GM12878 (cell line): ENCODE data around the gene INSRR. TPM values are rescaled to one million over a fixed set of nuclear protein-coding genes. Genes with fewer than 3 reads are reported as not detected.

ENCODE experiments used
- ATAC-seq: fragments of 200-7000 bp; cut with Tn5 transposase; 3 replicates; pipeline ENCODE4 v1.9.1; 2020; ENCODE audit warnings: mild to moderate bottlenecking, moderate library complexity
- BruUV-seq: library from RNA; stranded (reverse); fragments of 400-500 nt; replicated peaks from 2 replicates; lab custom pipeline; 2021; lab: Mats Ljungman, UMichigan
- CTCF ChIA-PET: fragments of 300-600 bp; sonication (Branson Sonifier 250); formaldehyde crosslinking; extraction: SDS; loops from one replicate; lab custom pipeline; 2021; ENCODE audit warnings: inconsistent platforms; lab: Yijun Ruan, JAX
- POLR2A ChIA-PET: fragments of 350-600 bp; formaldehyde crosslinking; extraction: SDS; loops from one replicate; lab custom pipeline; 2021; ENCODE audit warnings: inconsistent platforms; lab: Charles Lee
- RAD21 ChIA-PET: fragments of 300-600 bp; sonication (Branson Sonifier 250); formaldehyde crosslinking; loops from one replicate; lab custom pipeline; 2023; ENCODE audit warnings: antibody characterized with exemption; ENCODE audit not compliant: unreplicated experiment; lab: Charles Lee
- SMC1A ChIA-PET: fragments of 300-600 bp; sonication (Branson Sonifier 250); formaldehyde crosslinking; loops from one replicate; lab custom pipeline; 2023; ENCODE audit not compliant: unreplicated experiment, uncharacterized antibody; lab: Charles Lee
- DNase-seq: peaks from one replicate; pipeline ENCODE4 v3.0.0-alpha.2; 2011; ENCODE audit warnings: low read depth, low spot score
- FAIRE-seq: peaks from 3 replicates; lab custom pipeline; 2011; peaks lifted over from hg19 to GRCh38; lab: Jason Lieb, UNC
- H2AFZ ChIP-seq: 2 replicates; pipeline ENCODE4 v1.6.0; 2011; ENCODE audit warnings: low read depth, low read length, control low read depth; ENCODE audit not compliant: control insufficient read depth
- H3K27ac ChIP-seq: 2 replicates; pipeline ENCODE4 v1.5.1; 2011; ENCODE audit warnings: control low read depth; ENCODE audit not compliant: control insufficient read depth, insufficient read depth
- H3K27me3 ChIP-seq, 2 experiments: replicated peaks in 1 of 2; 2 replicates each; pipeline versions ENCODE4 v1.6.0 to v1.6.1; 2011; ENCODE audit warnings: low read length in 1 of 2; ENCODE audit not compliant: control insufficient read depth in 2 of 2, insufficient read depth in 2 of 2
- H3K36me3 ChIP-seq, 2 experiments: 2 replicates each; pipeline ENCODE4 v1.5.1; 2011; ENCODE audit warnings: low read length in 1 of 2; ENCODE audit not compliant: control insufficient read depth in 2 of 2, insufficient read depth in 2 of 2
- H3K4me1 ChIP-seq: 2 replicates; pipeline ENCODE4 v1.6.1; 2011; ENCODE audit warnings: mild to moderate bottlenecking, low read length, moderate library complexity, mixed read lengths; ENCODE audit not compliant: control insufficient read depth, insufficient read depth
- H3K4me2 ChIP-seq: 2 replicates; pipeline ENCODE4 v1.6.0; 2011; ENCODE audit warnings: control low read depth; ENCODE audit not compliant: control insufficient read depth, insufficient read depth
- H3K4me3 ChIP-seq: fragments of 200-600 bp; sonication (generic); 2 replicates; pipeline ENCODE4 v1.5.1; 2016
- H3K79me2 ChIP-seq: 2 replicates; pipeline ENCODE4 v1.6.0; 2011; ENCODE audit warnings: low read length; ENCODE audit not compliant: control insufficient read depth, insufficient read depth
- H3K9ac ChIP-seq: 2 replicates; pipeline ENCODE4 v1.8.0; 2011; ENCODE audit warnings: low read length, control low read depth, mixed read lengths; ENCODE audit not compliant: control insufficient read depth, insufficient read depth
- H3K9me3 ChIP-seq: replicated peaks from 3 replicates; pipeline ENCODE4 v1.5.1; 2011; ENCODE audit warnings: mild to moderate bottlenecking, low read length; ENCODE audit not compliant: control insufficient read depth, insufficient read depth
- H4K20me1 ChIP-seq: 2 replicates; pipeline ENCODE4 v1.6.0; 2011; ENCODE audit not compliant: control insufficient read depth, insufficient read depth
- EED ChIP-seq: sonication (generic); IDR thresholded peaks from 2 replicates; pipeline ENCODE4 v1.6.1; 2016; ENCODE audit warnings: antibody characterized with exemption, low read depth
- ESRRA ChIP-seq: IDR thresholded peaks from 2 replicates; pipeline ENCODE4 v1.6.1; 2012; ENCODE audit warnings: mild to moderate bottlenecking, low read length, improper control_type of control experiment
- KAT2A ChIP-seq: conservative IDR thresholded peaks from 2 replicates; pipeline ENCODE4 v1.6.1; 2011; ENCODE audit warnings: low read depth, low read length; ENCODE audit not compliant: control insufficient read depth
- SUZ12 ChIP-seq: fragments of 200-600 bp; sonication (generic); IDR thresholded peaks from one replicate; pipeline ENCODE4 v1.6.1; 2018; ENCODE audit warnings: antibody characterized with exemption, mild to moderate bottlenecking; ENCODE audit not compliant: unreplicated experiment
- ZBTB33 ChIP-seq: fragments of 450-650 bp; IDR thresholded peaks from 2 replicates; pipeline ENCODE4 v1.6.1; 2017; ENCODE audit warnings: mild to moderate bottlenecking
- ZNF24 ChIP-seq: fragments of 450-650 bp; IDR thresholded peaks from 2 replicates; pipeline ENCODE4 v1.6.1; 2017; ENCODE audit warnings: antibody characterized with exemption, mild to moderate bottlenecking
- ZNF687 ChIP-seq: fragments of 450-650 bp; IDR thresholded peaks from 2 replicates; pipeline ENCODE4 v1.6.1; 2017; ENCODE audit warnings: mild to moderate bottlenecking, moderate library complexity
- WGBS: methylation state at CpG from one replicate; pipeline ENCODE4 v1.1.6; 2016; ENCODE audit warnings: low lambda C conversion rate; ENCODE audit not compliant: insufficient replicate concordance, insufficient coverage; ENCODE audit errors: missing lambda C conversion rate; 5-methylcytosine and 5-hydroxymethylcytosine counted together
- in situ Hi-C: fragments of 300-500 bp; cut with MboI; formaldehyde crosslinking; loops from 9 replicates; pipeline ENCODE4 v1.14.3; 2018; ENCODE audit warnings: mixed read lengths
- intact Hi-C: fragments of 100-400 bp; cut with micrococcal nuclease; formaldehyde crosslinking; loops from one replicate; pipeline ENCODE4 v1.14.2; 2022; ENCODE audit not compliant: unreplicated experiment
- polyA plus RNA-seq, 11 experiments: library from polyadenylated mRNA; depleted of rRNA in 4 of 11; unstranded in 6 of 11; stranded (reverse) in 5 of 11; fragments of >200 nt; fragmentation: Nextera tagmentation in 4 of 11; fragmentation: Illumina TruSeq in 1 of 11; extraction: Ambion mirVana in 4 of 11; extraction: Trizol in 1 of 11; gene quantifications; 1 replicate in 1 of 11; 2 replicates in 10 of 11; pipeline versions ENCODE4 v1.2.1 to v1.2.3, GENCODE V29; 2011 to 2016; ENCODE audit warnings: inconsistent platforms in 2 of 11, missing spikeins in 2 of 11, low read depth in 1 of 11
- total RNA-seq, 4 experiments: library from RNA; depleted of rRNA in 3 of 4; stranded (reverse); fragments of >200 nt in 3 of 4; fragmentation: Illumina TruSeq in 1 of 4; extraction: Trizol in 1 of 4; gene quantifications; 2 replicates each; pipeline versions ENCODE4 v1.2.1 to v1.2.3, GENCODE V29; 2013 to 2021
- TF ChIP-seq, protein P1 (sequence below): fragments of 450-650 bp; IDR thresholded peaks from 2 replicates; pipeline ENCODE4 v1.6.1; 2014; ENCODE audit warnings: mild to moderate bottlenecking
- TF ChIP-seq, protein P2 (sequence below): fragments of 450-650 bp; formaldehyde crosslinking; IDR thresholded peaks from 2 replicates; pipeline ENCODE4 v1.4.0; 2022; ENCODE audit warnings: mild to moderate bottlenecking, moderate library complexity
- TF ChIP-seq, protein P3 (sequence below): IDR thresholded peaks from 2 replicates; pipeline ENCODE4 v1.6.1; 2011; ENCODE audit warnings: low read depth, low read length, improper control_type of control experiment, borderline replicate concordance

Gene INSRR
- total and polyA plus RNA-seq, 10 of the 15 experiments (the other 5 are each of a cell fraction or from before 2014, with no cell fraction given) = 0.01 TPM; not detected in 9

GRCh38 chr1:156847591-156848460 is 11.1 kb downstream of the INSRR start:
- FAIRE-seq (no peak), DNase-seq (no peak), ATAC-seq (no peak)
- in situ Hi-C loops = no loop called here
- no peaks in the 10 kb centered on the region for H3K36me3 ChIP-seq
- no peak overlapping the region for H3K9ac ChIP-seq
- no peak overlapping the region for H2AFZ ChIP-seq
- 12% methylated on average over 7 of the region's 7 CpGs for WGBS
- CTCF ChIA-PET = interaction anchor here (1.6 to 2.6 kb wide), 6 partner anchors 9 to 158 kb away, joined by 5 to 23 read pairs (median 6); partner anchors contain the start of genes INSRR and NTRK1
- H3K27ac ChIP-seq = no peak overlapping the region
- H3K4me1 ChIP-seq = no peaks in the 10 kb centered on the region
- no TSS peak for BruUV-seq
- RAD21 ChIA-PET = interaction anchor here (1.0 to 1.3 kb wide), 4 partner anchors 9 to 126 kb away, joined by 3 to 4 read pairs (median 4); no protein-coding TSS in a partner anchor
- H3K4me2 ChIP-seq = no peak overlapping the region
- no peaks in the 10 kb centered on the region for H3K79me2 ChIP-seq
- SMC1A ChIA-PET = interaction anchor here (1.3 to 1.5 kb wide), 2 partner anchors 10 to 13 kb away, joined by 3 to 7 read pairs; partner anchors contain the start of gene NTRK1
- peaks cover 0 to 7% of the 10 kb centered on the region in 2 experiments; a peak in 3 of 4 replicates for H3K27me3 ChIP-seq
- intact Hi-C loops = no loop called here
- POLR2A ChIA-PET = interaction anchor here (0.5 to 1.5 kb wide), 3 partner anchors 10 to 60 kb away, joined by 3 to 4 read pairs (median 3); no protein-coding TSS in a partner anchor
- H3K4me3 ChIP-seq = no peak overlapping the region
- TF ChIP-seq, protein P1, sequence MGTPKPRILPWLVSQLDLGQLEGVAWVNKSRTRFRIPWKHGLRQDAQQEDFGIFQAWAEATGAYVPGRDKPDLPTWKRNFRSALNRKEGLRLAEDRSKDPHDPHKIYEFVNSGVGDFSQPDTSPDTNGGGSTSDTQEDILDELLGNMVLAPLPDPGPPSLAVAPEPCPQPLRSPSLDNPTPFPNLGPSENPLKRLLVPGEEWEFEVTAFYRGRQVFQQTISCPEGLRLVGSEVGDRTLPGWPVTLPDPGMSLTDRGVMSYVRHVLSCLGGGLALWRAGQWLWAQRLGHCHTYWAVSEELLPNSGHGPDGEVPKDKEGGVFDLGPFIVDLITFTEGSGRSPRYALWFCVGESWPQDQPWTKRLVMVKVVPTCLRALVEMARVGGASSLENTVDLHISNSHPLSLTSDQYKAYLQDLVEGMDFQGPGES = no peak
- TF ChIP-seq, protein P2, sequence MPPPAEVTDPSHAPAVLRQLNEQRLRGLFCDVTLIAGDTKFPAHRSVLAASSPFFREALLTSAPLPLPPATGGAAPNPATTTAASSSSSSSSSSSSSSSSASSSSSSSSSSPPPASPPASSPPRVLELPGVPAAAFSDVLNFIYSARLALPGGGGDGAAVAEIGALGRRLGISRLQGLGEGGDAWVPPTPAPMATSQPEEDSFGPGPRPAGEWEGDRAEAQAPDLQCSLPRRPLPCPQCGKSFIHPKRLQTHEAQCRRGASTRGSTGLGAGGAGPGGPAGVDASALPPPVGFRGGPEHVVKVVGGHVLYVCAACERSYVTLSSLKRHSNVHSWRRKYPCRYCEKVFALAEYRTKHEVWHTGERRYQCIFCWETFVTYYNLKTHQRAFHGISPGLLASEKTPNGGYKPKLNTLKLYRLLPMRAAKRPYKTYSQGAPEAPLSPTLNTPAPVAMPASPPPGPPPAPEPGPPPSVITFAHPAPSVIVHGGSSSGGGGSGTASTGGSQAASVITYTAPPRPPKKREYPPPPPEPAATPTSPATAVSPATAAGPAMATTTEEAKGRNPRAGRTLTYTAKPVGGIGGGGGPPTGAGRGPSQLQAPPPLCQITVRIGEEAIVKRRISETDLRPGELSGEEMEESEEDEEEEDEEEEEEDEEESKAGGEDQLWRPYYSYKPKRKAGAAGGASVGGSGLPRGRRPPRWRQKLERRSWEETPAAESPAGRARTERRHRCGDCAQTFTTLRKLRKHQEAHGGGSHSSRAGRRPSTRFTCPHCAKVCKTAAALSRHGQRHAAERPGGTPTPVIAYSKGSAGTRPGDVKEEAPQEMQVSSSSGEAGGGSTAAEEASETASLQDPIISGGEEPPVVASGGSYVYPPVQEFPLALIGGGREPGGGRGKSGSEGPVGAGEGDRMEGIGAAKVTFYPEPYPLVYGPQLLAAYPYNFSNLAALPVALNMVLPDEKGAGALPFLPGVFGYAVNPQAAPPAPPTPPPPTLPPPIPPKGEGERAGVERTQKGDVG = no peak
- no peak for TF ChIP-seq KAT2A
- TF ChIP-seq ZNF687 = no peak
- no peak for TF ChIP-seq ZNF24
- TF ChIP-seq ZBTB33 = no peak
- TF ChIP-seq SUZ12 = no peak
- TF ChIP-seq, protein P3, sequence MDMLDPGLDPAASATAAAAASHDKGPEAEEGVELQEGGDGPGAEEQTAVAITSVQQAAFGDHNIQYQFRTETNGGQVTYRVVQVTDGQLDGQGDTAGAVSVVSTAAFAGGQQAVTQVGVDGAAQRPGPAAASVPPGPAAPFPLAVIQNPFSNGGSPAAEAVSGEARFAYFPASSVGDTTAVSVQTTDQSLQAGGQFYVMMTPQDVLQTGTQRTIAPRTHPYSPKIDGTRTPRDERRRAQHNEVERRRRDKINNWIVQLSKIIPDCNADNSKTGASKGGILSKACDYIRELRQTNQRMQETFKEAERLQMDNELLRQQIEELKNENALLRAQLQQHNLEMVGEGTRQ = no peak
- TF ChIP-seq EED = no peak
- TF ChIP-seq ESRRA = no peak
- no peaks in the 10 kb centered on the region for H4K20me1 ChIP-seq
- no peaks in the 10 kb centered on the region for H3K9me3 ChIP-seq
